Pancreas (tissue), 10 donors: ENCODE results near the gene RASSF8. TPM values are rescaled to one million over a fixed set of nuclear protein-coding genes. Genes with fewer than 3 reads are reported as not detected.

Source experiments
- ATAC-seq, 4 donors: fragments of 200-7000 bp; cut with Tn5 transposase; one replicate each; pipeline versions ENCODE4 v1.8.0 to v1.9.1; 2020; ENCODE audit warnings: mild to moderate bottlenecking in 4 of 4, moderate library complexity in 4 of 4
- DNase-seq, 6 donors: peaks; one replicate each; pipeline ENCODE4 v3.0.0-alpha.2; 2020
- FAIRE-seq: peaks from 2 replicates; lab custom pipeline; 2012; peaks lifted over from hg19 to GRCh38; lab: Jason Lieb, UNC
- H3K27ac ChIP-seq, 4 donors: fragments of 200-600 bp; sonication (generic); 1 replicate in 3 of 4; 2 replicates in 1 of 4; pipeline versions ENCODE4 v1.5.0 to v1.8.0; 2020
- H3K27me3 ChIP-seq, 4 donors: fragments of 200-600 bp; one replicate each; pipeline ENCODE4 v1.8.0; 2021
- H3K36me3 ChIP-seq, 3 donors: fragments of 200-600 bp; sonication (generic) in 1 of 3; one replicate each; pipeline versions ENCODE4 v1.5.0 to v1.8.0; 2020 to 2021
- H3K4me1 ChIP-seq, 3 donors: fragments of 200-600 bp; one replicate each; pipeline ENCODE4 v1.8.0; 2021
- H3K4me3 ChIP-seq, 4 donors: fragments of 200-600 bp; sonication (generic) in 2 of 4; one replicate each; pipeline versions ENCODE4 v1.5.0 to v1.8.0; 2020 to 2021
- H3K9me3 ChIP-seq, 4 donors: fragments of 200-600 bp; one replicate each; pipeline ENCODE4 v1.8.0; 2021
- CTCF ChIP-seq, 4 donors: fragments of 200-600 bp; sonication (generic) in 3 of 4; IDR thresholded peaks; one replicate each; pipeline versions ENCODE4 v1.5.0 to v1.8.0; 2021; ENCODE audit warnings: antibody characterized with exemption in 4 of 4
- WGBS, 2 donors: extraction: QIAGEN DNeasy Blood & Tissue Kit; methylation state at CpG; one replicate each; pipeline ENCODE4 v1.1.7; 2013; 5-methylcytosine and 5-hydroxymethylcytosine counted together
- intact Hi-C, 3 donors: fragments of 100-400 bp; cut with DNase I; formaldehyde crosslinking; loops; one replicate each; pipeline versions ENCODE4 v1.11.1 to v1.14.2; 2022
- polyA plus RNA-seq, 2 donors: library from polyadenylated mRNA; stranded (reverse); fragments of 200-250 nt; gene quantifications; one replicate each; pipeline ENCODE4 v1.2.3, GENCODE V29; 2013
- total RNA-seq, 6 donors: library from RNA; stranded (reverse); fragmentation: NEBNext Ultra II Directional in 4 of 6; extraction: Animal tissue kit (Norgen Biotek cat#: 25700) in 4 of 6; gene quantifications; one replicate each; pipeline versions ENCODE4 v1.2.1 to v1.2.4, GENCODE V29; 2021 to 2023
- donor health status: healthy with polysubstance abuse.
- donor health status: DM: no; HTN: no; CAD: no; lungs with moderate emphysema.
- donor health status: DM: no; HTN: no; CAD: no.
- donor health status: control.
- donor health status: control.
- donor health status: Bipolar disorder and iron deficiency.
- donor health status: DM: yes; HTN: yes; CAD: no.
- donor health status: DM: no; HTN: no; CAD: no.
- donor health status: DM: no; HTN: no; CAD: no.
- donor health status: DM: yes; HTN: yes; CAD: no.

The RASSF8 gene
- total and polyA plus RNA-seq, 8 donors = 4.3 to 25.0 (median 7.4) TPM

- intact Hi-C loops = no loop called here
Observed at GRCh38 chr12:26113853-26114719, 155.6 kb downstream of the RASSF8 start.

GRCh38 chr12:26114720-26115401, 156.4 kb downstream of the RASSF8 start:
- peaks cover 0 to 18% (median 12%) of the 10 kb centered on the region in 3 donors for H3K4me1 ChIP-seq
- peak in 2 of 4 donors; percentile 0 to 1 for ATAC-seq
- H3K9me3 ChIP-seq = no peaks in the 10 kb centered on the region
- peak overlapping the region in 2 of 4 donors; percentile 47 to 50 for H3K4me3 ChIP-seq
- no peak for TF ChIP-seq CTCF (IDR thresholded peaks at IDR 0.05)
- 8 to 11% methylated on average over 13 of the region's 13 CpGs for WGBS, 2 donors
- intact Hi-C loops = no loop called here
- H3K36me3 ChIP-seq = no peaks in the 10 kb centered on the region
- no peak for DNase-seq
- peak overlapping the region; percentile 93 to 97 (median 94) for H3K27ac ChIP-seq
- no peak for FAIRE-seq
- no peaks in the 10 kb centered on the region for H3K27me3 ChIP-seq

More at GRCh38 chr12:26113853-26114719, 155.6 kb downstream of the RASSF8 start:
- 0% methylated on average over 72 of the region's 72 CpGs for WGBS, 2 donors
- FAIRE-seq (peak; percentile 5), ATAC-seq (peak; percentile 83 to 90 (median 90)), DNase-seq (peak; percentile 96 to 99 (median 98))
- H3K27ac ChIP-seq = peak overlapping the region; percentile 93 to 97 (median 94)
- H3K9me3 ChIP-seq = no peaks in the 10 kb centered on the region
- no peaks in the 10 kb centered on the region for H3K27me3 ChIP-seq
- peak overlapping the region; percentile 33 to 50 (median 42) for H3K4me3 ChIP-seq
- peaks cover 0 to 18% (median 12%) of the 10 kb centered on the region in 3 donors for H3K4me1 ChIP-seq
- TF ChIP-seq CTCF (IDR thresholded peaks at IDR 0.05) = peak in 2 of 4 donors; percentile 28 to 37
- H3K36me3 ChIP-seq = no peaks in the 10 kb centered on the region

- FAIRE-seq (no peak), ATAC-seq (no peak), DNase-seq (no peak)
- Histone ChIP-seq H3K27me3 (no peaks in the 10 kb centered on the region), H3K4me3 (no peak overlapping the region), H3K36me3 (no peaks in the 10 kb centered on the region), H3K27ac (no peak overlapping the region), H3K9me3 (no peaks in the 10 kb centered on the region), H3K4me1 (peaks cover 11 to 18% (median 12%) of the 10 kb centered on the region in 3 donors)
- intact Hi-C loops = no loop called here
- WGBS, 2 donors = 75 to 80% methylated on average over 6 of the region's 6 CpGs
- no peak for TF ChIP-seq CTCF (IDR thresholded peaks at IDR 0.05)
Observed at GRCh38 chr12:26116829-26117715, 158.6 kb downstream of the RASSF8 start.

- no peak for TF ChIP-seq CTCF (IDR thresholded peaks at IDR 0.05)
- FAIRE-seq (no peak), ATAC-seq (no peak), DNase-seq (no peak)
- Histone ChIP-seq H3K27me3 (no peaks in the 10 kb centered on the region), H3K4me1 (peaks cover 10 to 11% (median 11%) of the 10 kb centered on the region in 3 donors), H3K27ac (no peak overlapping the region), H3K9me3 (no peaks in the 10 kb centered on the region), H3K4me3 (no peak overlapping the region), H3K36me3 (no peaks in the 10 kb centered on the region)
- intact Hi-C loops = no loop called here
- 76 to 81% methylated on average over 4 of the region's 4 CpGs for WGBS, 2 donors
Observed at GRCh38 chr12:26118308-26118707, 159.8 kb downstream of the RASSF8 start.
